Measurements from ENCODE around the gene BNIP2. TPM values are rescaled to one million over a fixed set of nuclear protein-coding genes. Genes with fewer than 3 reads are reported as not detected.

BNIP2 gene
- total and polyA plus RNA-seq, 2 of the 13 experiments (the other 11 are each of a cell fraction or from before 2014, with no cell fraction given): 17.4 to 57.6 TPM

DNA sequence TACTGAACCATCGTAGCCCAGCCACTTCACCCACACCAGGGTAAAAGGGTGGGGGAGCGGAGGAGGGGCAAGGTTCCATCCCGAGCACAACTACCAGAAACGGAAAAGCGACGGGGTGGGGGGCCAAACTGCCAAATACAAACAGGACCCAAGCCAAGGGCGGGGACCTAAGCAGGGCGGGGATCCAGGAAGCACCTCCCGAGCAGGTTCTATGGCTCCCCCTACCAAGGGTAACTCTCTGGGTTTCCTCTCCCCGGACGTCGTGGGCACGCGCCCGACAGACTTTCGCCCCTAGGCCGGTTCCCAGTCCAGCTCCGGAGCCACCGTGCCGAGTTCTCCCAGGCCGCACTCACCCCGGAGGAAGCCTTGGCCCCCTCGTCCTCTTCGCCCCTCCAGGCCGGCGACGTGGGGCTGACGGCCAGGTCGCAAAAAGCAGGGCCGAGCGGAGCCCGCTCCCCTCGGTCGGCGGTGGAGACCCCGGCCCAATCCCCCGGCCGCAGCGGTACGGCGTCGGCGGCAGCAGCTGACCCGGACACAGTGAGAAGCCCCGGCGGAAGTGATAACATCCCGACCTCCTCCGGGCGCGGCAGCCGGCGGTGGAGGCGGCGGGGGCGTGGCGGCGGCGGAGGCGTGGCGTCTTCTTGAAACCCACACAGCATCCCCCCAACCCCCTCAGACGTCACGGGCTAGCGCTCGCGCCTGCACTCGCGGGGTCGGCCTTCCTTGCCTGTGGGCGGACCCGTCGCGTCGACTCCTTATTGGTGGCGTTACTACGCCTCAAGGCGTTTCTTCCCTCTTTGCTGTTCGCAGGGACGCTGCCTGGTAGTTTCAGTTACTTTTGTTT lies at the start of gene BNIP2 (continued):
- TF ChIP-seq ZFY (CRISPR knock-in tag; IDR thresholded peaks at IDR 0.05) (peak; percentile 99), THYN1 (CRISPR knock-in tag; IDR thresholded peaks at IDR 0.05; ENCODE audit: borderline replicate concordance, low read depth) (no peak), NKX3-1 (CRISPR knock-in tag; IDR thresholded peaks at IDR 0.05) (peak; percentile 31; the same call in 1 of the 2 replicates), SIX4 (CRISPR knock-in tag; IDR thresholded peaks at IDR 0.05) (peak; percentile 38; the same call in 1 of the 2 replicates), ZFP41 (CRISPR knock-in tag; IDR thresholded peaks at IDR 0.05; ENCODE audit: borderline replicate concordance) (0 out of 2 replicates have a peak, but pooled peaks have one; percentile 16), RNF2 (conservative IDR thresholded peaks at IDR 0.05; ENCODE audit: low read depth) (peak; percentile 60; the same call in 1 of the 2 replicates), NRL (CRISPR knock-in tag; IDR thresholded peaks at IDR 0.05; ENCODE audit: borderline replicate concordance) (peak; percentile 87; the same call in 1 of the 2 replicates), ARHGAP35 (CRISPR knock-in tag; IDR thresholded peaks at IDR 0.05; ENCODE audit: borderline replicate concordance) (peak; percentile 82; the same call in 1 of the 2 replicates), BRD4 (CRISPR knock-in tag; IDR thresholded peaks at IDR 0.05) (peak; percentile 85; the same call in 1 of the 2 replicates), NFE2 (CRISPR knock-in tag; IDR thresholded peaks at IDR 0.05) (no peak), ZSCAN21 (CRISPR knock-in tag; IDR thresholded peaks at IDR 0.05; ENCODE audit: borderline replicate concordance) (peak; percentile 77; the same call in 1 of the 2 replicates), ZNF660 (CRISPR knock-in tag; IDR thresholded peaks at IDR 0.05; ENCODE audit: borderline replicate concordance, low read depth) (no peak), ZNF678 (CRISPR knock-in tag; IDR thresholded peaks at IDR 0.05) (no peak), TAF15 (IDR thresholded peaks at IDR 0.05; ENCODE audit: low read depth, low read length, poor library complexity, severe bottlenecking) (no peak), SMARCE1 (IDR thresholded peaks at IDR 0.05; ENCODE audit: borderline replicate concordance) (no peak), TBP (CRISPR knock-in tag; IDR thresholded peaks at IDR 0.05) (no peak), ARID2 (CRISPR knock-in tag; IDR thresholded peaks at IDR 0.05; ENCODE audit: borderline replicate concordance) (no peak)
- TF ChIP-seq, protein P1, sequence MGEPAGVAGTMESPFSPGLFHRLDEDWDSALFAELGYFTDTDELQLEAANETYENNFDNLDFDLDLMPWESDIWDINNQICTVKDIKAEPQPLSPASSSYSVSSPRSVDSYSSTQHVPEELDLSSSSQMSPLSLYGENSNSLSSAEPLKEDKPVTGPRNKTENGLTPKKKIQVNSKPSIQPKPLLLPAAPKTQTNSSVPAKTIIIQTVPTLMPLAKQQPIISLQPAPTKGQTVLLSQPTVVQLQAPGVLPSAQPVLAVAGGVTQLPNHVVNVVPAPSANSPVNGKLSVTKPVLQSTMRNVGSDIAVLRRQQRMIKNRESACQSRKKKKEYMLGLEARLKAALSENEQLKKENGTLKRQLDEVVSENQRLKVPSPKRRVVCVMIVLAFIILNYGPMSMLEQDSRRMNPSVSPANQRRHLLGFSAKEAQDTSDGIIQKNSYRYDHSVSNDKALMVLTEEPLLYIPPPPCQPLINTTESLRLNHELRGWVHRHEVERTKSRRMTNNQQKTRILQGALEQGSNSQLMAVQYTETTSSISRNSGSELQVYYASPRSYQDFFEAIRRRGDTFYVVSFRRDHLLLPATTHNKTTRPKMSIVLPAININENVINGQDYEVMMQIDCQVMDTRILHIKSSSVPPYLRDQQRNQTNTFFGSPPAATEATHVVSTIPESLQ (CRISPR knock-in tag; conservative IDR thresholded peaks at IDR 0.05): peak; percentile 82; the same call in 1 of the 2 replicates
- TF ChIP-seq, protein P2, sequence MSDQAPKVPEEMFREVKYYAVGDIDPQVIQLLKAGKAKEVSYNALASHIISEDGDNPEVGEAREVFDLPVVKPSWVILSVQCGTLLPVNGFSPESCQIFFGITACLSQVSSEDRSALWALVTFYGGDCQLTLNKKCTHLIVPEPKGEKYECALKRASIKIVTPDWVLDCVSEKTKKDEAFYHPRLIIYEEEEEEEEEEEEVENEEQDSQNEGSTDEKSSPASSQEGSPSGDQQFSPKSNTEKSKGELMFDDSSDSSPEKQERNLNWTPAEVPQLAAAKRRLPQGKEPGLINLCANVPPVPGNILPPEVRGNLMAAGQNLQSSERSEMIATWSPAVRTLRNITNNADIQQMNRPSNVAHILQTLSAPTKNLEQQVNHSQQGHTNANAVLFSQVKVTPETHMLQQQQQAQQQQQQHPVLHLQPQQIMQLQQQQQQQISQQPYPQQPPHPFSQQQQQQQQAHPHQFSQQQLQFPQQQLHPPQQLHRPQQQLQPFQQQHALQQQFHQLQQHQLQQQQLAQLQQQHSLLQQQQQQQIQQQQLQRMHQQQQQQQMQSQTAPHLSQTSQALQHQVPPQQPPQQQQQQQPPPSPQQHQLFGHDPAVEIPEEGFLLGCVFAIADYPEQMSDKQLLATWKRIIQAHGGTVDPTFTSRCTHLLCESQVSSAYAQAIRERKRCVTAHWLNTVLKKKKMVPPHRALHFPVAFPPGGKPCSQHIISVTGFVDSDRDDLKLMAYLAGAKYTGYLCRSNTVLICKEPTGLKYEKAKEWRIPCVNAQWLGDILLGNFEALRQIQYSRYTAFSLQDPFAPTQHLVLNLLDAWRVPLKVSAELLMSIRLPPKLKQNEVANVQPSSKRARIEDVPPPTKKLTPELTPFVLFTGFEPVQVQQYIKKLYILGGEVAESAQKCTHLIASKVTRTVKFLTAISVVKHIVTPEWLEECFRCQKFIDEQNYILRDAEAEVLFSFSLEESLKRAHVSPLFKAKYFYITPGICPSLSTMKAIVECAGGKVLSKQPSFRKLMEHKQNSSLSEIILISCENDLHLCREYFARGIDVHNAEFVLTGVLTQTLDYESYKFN (CRISPR knock-in tag; conservative IDR thresholded peaks at IDR 0.05): peak; percentile 24; the same call in 1 of the 2 replicates
- TF ChIP-seq, protein P3, sequence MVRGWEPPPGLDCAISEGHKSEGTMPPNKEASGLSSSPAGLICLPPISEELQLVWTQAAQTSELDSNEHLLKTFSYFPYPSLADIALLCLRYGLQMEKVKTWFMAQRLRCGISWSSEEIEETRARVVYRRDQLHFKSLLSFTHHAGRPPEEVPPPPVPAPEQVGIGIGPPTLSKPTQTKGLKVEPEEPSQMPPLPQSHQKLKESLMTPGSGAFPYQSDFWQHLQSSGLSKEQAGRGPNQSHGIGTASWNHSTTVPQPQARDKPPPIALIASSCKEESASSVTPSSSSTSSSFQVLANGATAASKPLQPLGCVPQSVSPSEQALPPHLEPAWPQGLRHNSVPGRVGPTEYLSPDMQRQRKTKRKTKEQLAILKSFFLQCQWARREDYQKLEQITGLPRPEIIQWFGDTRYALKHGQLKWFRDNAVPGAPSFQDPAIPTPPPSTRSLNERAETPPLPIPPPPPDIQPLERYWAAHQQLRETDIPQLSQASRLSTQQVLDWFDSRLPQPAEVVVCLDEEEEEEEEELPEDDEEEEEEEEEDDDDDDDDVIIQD (CRISPR knock-in tag; IDR thresholded peaks at IDR 0.05; ENCODE audit: low read depth): 0 out of 2 replicates have a peak, but pooled peaks have one; percentile 33
- TF ChIP-seq, protein P4, sequence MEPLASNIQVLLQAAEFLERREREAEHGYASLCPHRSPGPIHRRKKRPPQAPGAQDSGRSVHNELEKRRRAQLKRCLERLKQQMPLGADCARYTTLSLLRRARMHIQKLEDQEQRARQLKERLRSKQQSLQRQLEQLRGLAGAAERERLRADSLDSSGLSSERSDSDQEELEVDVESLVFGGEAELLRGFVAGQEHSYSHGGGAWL (CRISPR knock-in tag; IDR thresholded peaks at IDR 0.05): 0 out of 2 replicates have a peak, but pooled peaks have one; percentile 45
